ENCODE data around the gene ANKHD1.
A peak's percentile ranks its signal among the peaks of the same experiment; 100 is the strongest.
"Not testable (repeated sequence)": the region's sequence is repeated elsewhere in the genome, so short reads cannot be mapped to it uniquely, and the experiment has no call there.

The ANKHD1 gene

DNA sequence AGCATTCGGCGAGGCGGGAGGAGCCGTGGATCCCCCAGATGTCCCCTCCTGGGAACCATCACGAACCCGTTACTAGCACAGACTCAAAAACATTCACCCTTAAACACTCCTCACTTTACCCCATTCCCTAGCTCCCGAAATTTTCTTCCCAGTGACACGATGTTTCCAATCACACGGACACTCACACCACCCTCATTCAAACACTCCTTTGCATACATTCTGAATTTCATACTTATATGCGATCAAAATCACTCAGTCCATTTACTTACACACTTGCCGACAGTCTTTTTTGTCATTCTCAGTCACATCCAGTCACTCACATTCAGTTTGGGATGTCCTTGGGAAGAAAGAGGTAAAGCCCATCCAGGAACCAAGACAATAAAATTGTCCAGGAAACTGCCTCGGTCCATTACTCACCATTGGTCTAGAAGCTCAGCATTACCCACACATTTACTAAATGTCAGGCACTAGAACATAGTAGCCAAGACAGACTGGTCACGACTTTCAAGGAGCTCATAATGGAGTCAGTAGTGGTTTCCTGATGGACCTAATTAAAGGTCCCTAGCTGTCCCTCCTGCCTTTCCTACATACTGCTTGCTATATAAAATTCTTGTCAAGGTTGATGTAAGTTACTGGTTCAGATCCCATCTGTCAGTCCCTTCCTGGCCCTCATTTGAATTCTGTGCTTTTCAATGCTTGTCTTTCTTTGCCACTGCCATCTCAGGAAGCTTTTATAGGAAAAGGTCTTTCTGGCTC lies 163.6 kb downstream of the ANKHD1 start:
- DNase-seq = no peak

DNA sequence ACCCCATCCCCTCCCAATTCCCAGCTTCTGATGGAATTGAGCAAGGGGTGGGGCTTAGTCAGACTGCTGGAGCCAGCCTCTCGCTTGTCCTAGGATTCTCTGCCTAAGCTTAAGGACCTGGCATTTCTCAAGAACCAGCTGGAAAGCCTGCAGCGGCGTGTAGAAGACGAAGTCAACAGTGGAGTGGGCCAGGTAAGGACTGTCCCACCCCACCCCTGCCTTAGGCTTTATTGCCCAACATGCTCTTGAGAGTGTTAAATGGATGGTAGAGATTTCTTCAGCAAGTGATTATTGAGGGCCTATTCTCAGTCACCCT lies 164.1 kb downstream of the ANKHD1 start:
- no peak for DNase-seq

DNA sequence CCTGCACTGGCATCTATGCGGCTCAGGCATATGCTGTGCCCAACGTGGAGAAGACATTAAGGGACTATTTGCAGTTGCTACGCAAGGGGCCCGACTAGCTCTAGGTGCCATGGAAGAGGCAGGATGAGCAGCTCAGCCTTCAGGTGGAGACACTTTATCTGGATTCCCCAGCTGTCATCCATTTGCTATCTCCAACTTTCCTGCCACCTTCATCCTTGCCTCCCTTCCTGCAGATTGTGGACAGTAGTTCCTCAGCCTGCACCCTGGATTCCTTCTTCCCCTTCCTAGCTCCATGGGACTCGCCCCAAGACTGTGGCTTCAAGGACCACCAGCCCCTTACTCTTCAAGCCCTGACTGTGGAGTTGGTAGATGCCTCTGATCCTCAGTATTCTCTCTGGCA lies 165.0 kb downstream of the ANKHD1 start:
- DNase-seq = no peak

DNA sequence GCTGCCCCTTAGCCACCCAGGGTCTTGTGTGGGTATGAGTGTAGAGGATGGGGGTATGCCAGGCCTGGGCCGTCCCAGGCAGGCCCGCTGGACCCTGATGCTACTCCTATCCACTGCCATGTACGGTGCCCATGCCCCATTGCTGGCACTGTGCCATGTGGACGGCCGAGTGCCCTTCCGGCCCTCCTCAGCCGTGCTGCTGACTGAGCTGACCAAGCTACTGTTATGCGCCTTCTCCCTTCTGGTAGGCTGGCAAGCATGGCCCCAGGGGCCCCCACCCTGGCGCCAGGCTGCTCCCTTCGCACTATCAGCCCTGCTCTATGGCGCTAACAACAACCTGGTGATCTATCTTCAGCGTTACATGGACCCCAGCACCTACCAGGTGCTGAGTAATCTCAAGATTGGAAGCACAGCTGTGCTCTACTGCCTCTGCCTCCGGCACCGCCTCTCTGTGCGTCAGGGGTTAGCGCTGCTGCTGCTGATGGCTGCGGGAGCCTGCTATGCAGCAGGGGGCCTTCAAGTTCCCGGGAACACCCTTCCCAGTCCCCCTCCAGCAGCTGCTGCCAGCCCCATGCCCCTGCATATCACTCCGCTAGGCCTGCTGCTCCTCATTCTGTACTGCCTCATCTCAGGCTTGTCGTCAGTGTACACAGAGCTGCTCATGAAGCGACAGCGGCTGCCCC lies 165.6 kb downstream of the ANKHD1 start:
- no peak for DNase-seq

DNA sequence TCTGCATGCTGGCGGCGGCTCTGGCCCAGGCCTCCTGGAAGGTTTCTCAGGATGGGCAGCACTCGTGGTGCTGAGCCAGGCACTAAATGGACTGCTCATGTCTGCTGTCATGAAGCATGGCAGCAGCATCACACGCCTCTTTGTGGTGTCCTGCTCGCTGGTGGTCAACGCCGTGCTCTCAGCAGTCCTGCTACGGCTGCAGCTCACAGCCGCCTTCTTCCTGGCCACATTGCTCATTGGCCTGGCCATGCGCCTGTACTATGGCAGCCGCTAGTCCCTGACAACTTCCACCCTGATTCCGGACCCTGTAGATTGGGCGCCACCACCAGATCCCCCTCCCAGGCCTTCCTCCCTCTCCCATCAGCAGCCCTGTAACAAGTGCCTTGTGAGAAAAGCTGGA lies 166.2 kb downstream of the ANKHD1 start:
- no peak for DNase-seq

DNA sequence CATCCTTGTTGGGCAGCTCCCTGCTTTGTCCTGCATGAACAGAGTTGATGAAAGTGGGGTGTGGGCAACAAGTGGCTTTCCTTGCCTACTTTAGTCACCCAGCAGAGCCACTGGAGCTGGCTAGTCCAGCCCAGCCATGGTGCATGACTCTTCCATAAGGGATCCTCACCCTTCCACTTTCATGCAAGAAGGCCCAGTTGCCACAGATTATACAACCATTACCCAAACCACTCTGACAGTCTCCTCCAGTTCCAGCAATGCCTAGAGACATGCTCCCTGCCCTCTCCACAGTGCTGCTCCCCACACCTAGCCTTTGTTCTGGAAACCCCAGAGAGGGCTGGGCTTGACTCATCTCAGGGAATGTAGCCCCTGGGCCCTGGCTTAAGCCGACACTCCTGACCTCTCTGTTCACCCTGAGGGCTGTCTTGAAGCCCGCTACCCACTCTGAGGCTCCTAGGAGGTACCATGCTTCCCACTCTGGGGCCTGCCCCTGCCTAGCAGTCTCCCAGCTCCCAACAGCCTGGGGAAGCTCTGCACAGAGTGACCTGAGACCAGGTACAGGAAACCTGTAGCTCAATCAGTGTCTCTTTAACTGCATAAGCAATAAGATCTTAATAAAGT lies 166.9 kb downstream of the ANKHD1 start:
- no peak for DNase-seq

DNA sequence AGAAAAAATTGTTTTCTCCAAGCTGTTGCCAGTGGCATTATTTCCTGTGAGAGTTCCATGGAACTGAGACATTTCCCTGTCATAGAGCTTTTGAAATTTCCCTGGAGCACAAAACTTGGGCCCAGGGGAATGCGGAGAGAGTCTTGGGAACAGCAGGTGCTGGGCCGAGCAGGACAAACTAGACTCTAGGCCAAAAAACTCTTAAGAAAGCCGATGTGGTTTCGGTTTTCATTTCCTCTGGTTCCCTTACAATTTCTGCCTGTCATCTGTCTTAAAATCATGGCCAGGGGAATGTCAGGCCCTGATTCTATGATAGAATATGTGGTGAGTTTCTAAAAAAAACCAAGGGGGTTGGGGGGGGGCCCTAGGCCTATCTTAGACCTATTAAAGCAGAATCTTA lies 167.6 kb downstream of the ANKHD1 start:
- no peak for DNase-seq

DNA sequence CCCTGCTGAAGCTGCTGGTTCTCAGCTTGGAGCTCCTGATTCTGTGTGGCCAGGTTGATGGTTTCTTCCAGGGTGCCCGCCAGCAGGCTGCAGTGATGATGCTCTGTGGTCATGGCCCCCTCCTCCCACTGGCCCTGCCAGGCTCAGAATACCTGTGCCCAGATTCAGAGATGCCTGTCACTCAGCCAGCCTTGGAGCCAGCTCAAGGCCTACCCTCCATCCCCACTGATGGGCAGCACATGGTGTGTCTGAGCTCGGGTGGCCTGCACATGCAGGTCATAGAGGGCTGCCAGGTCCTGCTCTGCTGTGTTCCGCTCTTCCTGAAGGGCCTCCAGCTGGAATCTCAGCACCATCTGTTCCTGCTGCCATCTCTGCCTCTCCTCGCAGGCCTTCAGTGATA lies 168.4 kb downstream of the ANKHD1 start:
- DNase-seq = no peak

DNA sequence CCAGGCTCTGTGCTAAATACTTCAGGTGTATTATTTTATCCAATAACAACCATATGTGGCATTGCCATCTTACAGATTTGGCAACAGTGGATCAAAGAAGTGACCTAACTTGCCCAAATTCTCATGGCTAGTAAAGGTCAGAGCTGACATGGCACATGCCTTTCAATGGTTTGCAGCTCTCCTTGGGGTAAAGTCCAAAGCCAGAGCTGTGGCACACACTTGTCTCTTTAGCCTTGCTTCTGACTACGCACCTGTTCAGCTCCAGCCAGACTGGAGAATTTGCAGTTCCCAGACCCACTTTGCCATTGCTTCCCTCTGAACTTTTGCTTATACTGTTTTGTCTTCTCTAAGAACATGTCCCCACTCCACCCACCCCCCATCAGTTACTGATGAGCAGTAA lies 168.9 kb downstream of the ANKHD1 start:
- no peak for DNase-seq

DNA sequence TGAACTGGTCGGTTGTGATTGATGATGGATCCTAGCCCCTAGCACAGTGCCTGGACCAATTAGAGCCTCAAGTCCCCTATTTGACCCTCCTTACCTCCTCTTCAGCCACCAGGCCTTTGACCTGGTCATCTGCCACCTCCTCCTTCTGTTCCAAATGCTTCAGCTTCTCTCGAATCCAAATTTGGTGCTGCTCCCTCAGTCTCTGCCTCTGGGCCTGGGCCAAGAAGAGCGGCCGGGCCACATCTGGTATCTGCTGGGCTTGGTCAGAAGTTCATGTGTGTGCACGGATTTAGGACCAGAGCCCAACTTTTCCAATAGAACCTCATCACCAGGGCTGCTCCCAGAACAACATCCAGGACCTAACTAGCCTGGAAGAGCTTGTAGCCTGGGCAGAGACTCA lies 169.5 kb downstream of the ANKHD1 start:
- no peak for DNase-seq

DNA sequence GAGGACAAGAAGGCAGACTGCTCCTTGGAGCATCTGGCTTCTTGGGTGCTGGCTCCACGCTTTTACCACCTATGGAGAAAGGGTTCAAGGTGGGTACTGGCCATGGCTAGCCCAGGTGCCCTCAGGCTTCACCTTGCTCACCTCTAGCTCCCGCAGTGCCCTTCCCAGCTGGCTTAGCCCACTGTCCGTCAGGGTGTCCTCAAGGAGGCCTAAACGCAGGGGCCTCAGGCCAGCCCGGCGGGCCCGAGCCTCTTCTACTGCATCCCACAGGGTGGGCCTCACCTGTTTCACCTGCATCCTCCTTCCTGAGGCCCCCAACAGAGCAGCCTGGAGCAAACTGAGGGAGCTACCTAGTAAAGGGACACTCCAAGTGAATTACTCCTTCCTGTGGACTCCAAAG lies 172.1 kb downstream of the ANKHD1 start:
- no peak for DNase-seq

DNA sequence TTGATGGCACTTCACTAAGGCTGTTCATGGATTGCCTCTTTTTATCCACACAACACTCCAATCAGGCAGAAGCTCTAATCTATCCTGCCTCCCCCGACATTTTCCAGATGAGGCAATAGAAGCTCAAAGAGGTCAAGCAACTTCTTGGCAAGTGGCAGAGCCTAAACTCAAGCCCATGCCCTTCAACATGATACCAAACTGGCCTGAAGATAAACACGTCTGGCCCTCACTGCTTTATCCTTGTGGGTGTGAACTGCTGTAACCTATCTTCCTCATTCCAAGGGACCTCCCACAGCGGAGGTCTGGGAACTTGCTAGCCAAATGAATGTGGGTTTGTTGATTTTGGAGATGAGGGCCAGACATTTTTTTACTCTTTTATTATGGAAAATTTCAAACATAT lies 172.5 kb downstream of the ANKHD1 start:
- DNase-seq = no peak

DNA sequence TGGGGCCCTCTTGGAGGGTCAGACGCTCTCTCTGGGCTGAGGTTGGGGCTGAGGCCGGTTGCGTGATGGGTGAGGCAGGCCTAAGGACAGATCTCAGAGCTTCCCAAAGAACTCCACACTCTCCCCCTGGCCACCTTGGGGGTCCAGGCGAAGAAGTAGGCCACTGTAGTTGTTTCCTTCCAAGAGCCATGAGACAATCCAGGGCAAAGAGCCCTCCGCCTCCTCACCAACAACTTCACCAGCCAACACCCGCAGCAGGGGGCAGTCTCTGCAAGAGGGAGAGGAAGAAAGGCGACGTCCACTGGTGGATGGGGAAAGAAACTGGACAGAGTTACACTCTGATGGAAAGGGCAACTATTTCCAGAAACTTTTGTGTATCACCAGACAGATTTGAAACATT lies 173.7 kb downstream of the ANKHD1 start:
- peak; percentile 40 to 51 for DNase-seq

DNA sequence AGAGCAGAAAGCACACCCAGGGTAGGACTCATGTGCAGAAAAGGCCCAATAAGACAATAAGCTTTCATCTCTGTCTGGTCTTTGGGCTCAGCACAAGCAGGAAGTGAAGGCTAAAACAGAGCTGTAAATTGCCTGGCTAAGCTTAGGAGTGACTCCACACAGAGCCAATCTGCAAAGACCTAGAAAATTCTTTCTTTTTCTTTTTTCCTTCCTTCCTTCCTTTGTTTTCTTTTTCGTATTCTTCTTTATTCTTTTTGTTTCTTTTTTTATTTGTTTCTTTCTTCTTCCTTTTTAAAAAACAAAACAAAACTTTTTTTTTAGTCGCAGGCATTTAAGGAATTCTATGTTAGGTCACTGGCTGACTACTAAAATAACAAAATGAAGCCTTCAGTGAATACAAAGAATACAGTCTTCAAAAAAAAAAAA lies 175.2 kb downstream of the ANKHD1 start:
- no peak for DNase-seq

DNA sequence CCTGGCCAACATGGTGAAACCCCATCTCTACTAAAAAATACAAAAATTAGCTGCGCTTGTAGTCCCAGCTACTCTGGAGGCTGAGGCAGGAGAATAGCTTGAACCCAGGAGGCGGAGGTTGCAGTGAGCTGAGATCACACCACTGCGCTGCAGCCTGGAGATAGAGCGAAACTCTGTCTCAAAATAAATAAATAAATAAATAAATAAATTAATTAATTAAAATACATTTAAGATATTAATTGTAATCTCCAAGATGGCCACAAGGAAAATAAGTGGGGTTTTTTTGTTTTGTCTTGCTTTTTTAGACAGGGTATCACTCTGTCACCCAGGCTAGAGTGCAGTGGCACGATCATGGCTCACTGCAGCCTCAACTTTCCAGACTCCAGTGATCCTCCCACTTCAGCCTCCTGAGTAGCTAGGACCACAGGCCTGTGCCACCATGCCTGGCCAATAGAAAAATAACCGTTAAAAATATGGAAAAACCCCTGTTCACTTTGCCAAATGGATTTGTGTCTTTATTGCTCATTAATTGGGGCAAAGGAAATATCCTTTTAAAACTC lies 177.6 kb downstream of the ANKHD1 start:
- DNase-seq = not testable (repeated sequence)

DNA sequence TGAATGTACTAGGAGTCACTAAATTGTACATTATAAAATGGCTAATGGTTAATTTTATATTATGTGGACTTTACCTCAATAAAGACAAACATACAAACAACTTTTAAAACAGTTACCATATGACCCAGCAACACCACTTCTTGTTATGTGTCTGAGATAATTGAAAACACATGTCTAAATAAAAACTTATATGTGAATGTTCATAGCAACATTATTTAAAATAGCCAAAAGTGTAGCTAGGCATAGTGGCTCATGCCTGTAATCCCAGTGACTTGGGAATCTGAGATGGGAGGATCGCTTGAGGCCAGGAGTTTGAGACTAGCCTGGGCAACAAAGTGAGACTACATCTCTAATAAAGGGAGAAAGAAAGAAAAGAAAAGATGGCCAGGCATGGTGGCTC lies 185.9 kb downstream of the ANKHD1 start:
- DNase-seq = no peak

DNA sequence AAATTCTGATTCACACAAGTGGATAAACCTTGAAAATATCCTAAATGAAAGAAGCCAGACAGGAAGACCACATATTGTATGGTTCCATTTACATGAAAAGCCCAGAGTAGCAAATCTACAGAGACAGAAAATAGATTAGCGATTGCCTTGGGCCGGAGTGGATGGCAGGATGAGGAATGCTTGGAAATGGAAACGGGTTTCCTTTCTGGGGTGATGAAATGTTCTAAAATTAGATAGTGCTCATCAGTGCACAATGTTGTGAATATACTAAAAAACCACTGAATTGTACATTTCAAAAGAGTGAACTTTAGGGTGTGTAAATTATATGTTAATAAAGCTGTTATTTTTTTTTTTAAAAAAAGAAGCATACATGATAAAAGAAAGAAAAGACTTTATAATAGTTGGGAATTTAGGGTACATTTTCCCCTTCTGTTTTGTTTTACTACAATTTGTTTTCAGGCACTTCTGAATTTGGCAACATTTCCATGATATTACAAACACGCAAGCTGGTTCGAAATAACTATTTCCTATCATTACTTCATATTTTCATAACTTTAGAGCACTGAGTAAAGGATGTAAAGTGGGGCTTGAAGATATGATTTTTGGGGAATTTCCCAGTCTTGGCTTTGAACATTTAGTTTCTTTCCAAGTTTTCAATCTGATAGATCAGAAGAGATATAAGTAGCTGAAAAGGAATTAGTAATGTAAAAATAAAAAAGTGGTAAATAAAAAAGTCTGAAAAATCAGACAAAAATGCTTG lies 186.9 kb downstream of the ANKHD1 start:
- DNase-seq = no peak

All from SHP77 (cell line).